Right renal cortex interstitium (tissue), 3 donors: ENCODE data around the gene EARS2. TPM values are rescaled to one million over a fixed set of nuclear protein-coding genes. Genes with fewer than 3 reads are reported as not detected.
A peak's percentile ranks its signal among the peaks of the same experiment; 100 is the strongest.
"Not testable (repeated sequence)": the region's sequence is repeated elsewhere in the genome, so short reads cannot be mapped to it uniquely, and the experiment has no call there.

Source experiments
- DNase-seq, 3 donors: peaks; one replicate each; pipeline ENCODE4 v3.0.0-alpha.2; 2013; ENCODE audit warnings: low read depth in 3 of 3, low spot score in 2 of 3
- polyA plus RNA-seq, 3 donors: library from polyadenylated mRNA; unstranded; fragments of 120-200 nt; gene quantifications; one replicate each; pipeline ENCODE4 v1.2.1, GENCODE V29; 2013; ENCODE audit not compliant: insufficient read length in 3 of 3

EARS2 gene
- polyA plus RNA-seq, 3 donors = 27.2 to 31.8 (median 29.7) TPM

DNA sequence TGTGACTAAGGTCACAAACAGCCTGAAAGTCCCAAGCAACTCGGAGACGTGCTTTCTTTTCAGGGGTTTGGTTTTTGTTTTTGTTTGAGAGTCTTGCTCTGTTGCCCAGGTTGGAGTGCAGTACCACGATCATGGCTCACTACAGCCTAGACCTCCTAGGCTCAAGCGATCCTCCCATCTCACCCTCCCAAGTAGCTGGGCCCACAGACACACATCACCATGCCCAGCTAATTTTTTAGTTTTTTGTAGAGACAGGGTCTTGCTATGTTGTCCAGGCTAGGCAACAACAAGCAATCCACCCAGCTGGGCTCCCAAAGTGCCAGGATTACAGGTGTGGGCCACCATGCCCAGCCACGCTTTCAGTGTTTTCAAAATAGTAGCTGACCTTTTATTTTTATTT is 27.1 kb downstream of the EARS2 start:
- no peak for DNase-seq

DNA sequence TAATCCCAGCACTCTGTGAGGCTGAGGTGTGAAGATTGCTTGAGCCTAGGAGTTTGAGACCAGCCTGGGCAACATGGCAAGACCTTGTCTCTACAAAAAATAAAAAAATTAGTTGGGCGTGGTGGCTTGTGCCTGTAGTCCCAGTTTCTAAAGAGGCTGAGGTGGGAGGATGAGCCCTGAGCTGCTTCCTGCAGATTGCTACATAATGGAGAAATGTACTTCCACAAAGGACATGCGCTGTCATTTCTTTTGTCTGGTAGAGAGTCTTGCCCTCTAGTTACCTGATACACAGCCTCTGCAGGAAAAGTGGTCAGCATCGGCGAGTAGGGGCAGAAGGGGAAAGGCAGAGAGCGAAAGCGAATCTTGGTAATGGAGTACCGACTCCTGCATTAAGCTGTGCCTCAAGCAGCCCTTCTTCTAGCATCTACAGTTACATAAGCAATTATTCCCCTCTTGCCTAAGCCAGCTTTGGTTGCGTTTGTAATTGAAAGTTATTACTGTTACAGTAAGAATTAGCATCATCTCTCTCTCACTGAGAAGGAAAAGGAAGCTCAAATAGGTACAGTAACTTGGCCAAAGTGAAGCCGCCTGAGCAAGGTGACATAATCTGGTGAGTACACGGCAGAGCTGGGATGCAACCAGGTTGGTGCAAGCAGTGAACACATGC is 28.4 kb downstream of the EARS2 start:
- DNase-seq = no peak

DNA sequence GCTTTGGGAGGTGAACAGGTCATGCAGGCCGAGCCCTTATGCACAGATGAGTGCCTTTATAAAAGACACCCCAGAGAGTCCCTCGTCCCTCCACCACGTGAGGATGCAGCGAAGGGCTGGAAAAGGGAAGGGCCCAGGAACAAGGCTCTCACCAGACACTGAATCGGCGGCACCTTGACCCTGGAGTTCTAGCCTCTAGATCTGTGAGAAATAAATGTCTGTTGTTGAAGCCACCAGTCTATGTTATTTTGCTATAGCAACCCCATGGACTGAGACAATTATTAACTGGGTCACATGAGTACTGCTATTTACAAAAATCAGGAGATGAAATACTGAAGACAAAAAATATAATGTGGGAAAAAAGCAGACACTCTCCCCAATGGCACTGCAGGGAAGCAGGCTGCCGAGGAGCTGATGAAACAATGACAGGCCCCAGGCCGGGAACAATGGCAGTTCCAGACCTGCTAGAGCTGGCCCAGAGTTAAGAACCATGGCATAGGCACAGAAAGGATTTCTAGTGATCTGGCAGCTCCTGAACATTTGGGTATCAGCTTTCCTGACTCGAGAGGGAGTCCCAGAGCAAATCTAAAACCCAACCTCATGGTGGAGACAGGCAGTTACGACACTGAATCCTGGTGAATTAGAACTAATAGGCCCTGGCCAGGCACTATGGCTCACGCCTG is 29.0 kb downstream of the EARS2 start:
- no peak for DNase-seq

DNA sequence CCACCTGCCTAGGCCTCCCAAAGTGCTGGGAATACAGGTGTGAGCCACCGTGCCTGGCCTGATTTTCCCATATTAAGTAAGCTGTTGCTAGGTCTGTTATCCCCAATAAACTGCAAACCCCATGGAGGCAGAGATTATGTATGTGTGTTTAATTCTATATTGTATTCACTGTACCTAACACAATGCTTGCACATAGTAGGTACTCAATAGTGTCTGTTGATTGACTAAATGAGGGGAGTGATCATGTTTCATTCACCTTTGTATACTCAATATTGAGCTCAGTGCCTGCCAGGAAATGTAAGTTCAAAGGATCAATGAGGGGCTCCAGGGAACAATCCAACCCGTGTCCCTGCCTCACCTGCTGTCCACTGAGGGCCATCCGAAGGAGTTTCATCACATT is 32.3 kb downstream of the EARS2 start:
- DNase-seq = no peak

DNA sequence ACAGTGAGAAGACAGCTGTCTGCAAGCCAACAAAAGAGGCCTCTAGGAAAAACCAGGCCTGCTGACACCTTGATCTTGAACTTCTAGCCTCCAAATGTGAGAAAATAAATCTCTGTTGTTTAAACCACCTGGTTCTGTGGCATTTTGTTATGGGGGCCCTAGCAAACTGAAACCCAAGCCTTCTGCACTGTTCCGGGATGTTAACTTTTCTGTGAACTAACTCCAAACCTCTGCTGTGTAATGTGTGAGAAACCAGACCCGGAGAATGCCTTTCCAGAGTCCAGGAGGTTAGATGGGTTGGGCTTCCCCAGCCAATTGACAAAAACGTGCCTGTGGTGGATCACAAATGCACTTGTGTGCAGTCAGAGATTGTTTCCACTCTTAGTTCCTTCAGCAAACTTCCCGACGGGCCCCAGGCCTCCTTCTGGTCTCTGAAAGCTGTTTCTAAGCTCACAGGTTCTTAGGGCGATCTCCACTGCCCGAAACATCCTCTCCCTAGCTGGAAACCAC is 33.2 kb downstream of the EARS2 start:
- DNase-seq = no peak

DNA sequence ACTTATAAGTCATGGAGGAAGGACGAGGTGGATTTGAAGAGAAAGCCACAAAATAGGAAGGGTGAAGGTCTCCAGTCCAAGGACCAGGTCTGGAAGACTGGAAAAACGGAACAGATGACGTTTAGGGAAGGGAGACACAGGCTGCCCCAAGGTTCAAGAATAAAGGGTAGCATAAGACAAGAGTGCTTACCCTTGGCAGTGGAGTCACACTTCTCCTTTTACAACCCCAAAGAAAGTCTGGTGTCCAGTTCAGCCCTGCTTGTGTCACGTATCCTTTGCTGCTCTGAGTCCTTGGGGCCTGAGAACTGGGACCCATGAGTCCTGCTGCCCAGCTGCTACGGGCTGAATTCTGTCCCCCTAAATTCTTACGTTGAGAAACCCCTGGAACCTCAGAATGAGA is 33.8 kb downstream of the EARS2 start:
- DNase-seq = no peak

DNA sequence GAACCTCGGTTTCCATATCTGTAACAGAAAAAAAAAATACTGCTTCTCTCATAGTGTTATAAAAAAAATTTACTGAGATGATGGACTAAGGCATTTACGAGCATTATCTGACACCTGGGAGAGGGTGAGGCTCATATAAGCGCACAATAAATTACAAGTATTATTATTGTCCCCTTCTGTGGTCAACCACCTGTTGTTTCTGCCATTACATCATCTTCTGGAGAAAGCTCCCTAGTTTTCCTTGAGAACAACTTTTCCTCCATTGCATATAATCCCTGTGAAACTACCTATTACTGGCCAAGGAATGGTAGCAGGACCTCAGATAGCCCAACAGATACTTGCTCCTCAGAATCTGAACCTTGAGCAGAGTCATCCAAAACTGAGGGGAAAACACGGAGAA is 35.2 kb downstream of the EARS2 start:
- DNase-seq = no peak

DNA sequence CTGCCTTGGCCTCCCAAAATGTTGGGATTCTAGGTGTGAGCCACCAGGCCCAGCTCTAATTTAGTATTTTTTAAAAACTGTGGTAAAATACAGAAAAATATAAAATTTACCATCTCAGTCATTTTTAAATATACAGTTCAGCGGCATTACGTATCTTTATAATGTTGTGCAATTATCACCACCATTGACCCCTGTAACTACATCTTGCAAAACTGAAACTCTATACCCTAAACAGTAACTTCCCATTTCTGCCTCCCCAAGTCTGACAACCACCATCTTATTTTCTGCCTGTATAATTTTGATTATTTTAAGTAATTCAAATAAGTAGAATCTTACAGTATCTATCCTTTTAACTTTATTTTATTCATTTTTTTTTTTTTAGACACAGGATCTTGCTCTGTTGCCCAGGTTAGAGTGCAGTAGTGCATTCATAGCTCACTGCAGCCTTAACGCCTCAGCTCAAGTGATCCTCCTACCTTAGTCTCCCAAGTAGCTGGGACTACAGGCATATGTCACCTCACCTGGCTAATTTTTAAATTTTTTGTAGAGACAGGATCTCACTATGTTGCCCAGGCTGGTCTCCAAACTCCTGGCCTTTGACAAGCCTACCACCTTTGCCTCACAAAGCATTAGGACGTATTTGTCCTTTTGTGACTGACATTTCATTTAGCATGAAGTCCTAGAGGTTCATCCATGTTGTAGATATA is 36.0 kb downstream of the EARS2 start:
- no peak for DNase-seq

DNA sequence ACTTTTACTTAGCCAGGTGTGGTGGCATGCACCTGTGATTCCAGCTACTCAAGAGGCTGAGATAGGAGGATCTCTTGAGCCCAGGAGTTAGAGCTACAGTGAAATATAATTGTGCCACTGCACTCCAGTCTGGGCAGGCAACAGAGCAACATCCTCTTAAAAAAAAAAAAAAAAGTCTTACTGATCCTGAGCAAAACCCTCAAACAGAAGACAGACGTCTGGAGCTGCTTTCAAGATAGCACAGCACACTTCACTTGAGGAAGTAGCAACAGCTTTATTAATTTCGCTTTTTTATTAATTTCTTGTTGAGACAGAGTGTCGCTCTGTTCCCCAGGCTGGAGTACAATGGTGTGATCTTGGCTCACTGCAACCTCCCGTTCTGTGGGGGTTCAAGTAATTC is 36.6 kb downstream of the EARS2 start:
- DNase-seq = no peak

DNA sequence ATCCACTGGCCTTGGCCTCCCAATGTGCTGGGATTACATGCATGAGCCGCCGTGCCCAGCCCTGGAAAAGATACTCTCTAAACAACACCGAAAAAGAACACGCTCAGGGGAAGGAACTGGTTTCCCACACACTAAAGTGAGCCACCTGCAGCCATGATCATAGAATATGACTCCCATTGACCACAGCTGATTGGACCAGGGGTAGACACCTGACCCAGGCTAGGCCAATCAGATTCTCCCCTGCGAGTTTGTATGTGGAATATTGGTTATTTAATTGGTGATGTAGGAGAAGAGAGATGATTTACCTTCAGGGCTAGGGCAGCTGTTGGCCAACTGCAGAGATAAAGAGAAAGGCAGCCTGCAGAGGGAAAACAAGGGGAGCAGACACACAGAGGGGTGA is 37.9 kb downstream of the EARS2 start:
- no peak for DNase-seq

DNA sequence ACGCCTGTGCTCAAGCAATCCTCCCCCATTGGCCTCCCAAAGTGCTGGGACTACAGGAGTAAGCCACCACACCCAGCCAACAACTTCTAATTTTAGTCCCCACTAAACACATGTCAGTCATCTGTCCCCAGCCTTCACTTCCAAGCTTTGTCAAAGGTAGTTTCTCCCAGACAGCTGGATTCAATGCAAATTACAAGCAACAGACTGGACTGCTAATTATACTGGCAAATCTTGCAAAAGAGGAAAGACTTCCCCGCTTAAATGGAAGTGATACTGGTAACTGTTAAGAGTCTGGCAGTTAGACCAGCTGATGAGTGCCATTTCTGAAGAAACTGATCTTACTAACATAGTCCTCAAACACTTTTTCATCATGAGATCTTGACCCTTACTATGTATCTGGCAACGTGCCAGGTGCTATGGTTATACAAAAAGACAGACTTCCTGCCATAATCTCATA is 38.7 kb downstream of the EARS2 start:
- DNase-seq = no peak

DNA sequence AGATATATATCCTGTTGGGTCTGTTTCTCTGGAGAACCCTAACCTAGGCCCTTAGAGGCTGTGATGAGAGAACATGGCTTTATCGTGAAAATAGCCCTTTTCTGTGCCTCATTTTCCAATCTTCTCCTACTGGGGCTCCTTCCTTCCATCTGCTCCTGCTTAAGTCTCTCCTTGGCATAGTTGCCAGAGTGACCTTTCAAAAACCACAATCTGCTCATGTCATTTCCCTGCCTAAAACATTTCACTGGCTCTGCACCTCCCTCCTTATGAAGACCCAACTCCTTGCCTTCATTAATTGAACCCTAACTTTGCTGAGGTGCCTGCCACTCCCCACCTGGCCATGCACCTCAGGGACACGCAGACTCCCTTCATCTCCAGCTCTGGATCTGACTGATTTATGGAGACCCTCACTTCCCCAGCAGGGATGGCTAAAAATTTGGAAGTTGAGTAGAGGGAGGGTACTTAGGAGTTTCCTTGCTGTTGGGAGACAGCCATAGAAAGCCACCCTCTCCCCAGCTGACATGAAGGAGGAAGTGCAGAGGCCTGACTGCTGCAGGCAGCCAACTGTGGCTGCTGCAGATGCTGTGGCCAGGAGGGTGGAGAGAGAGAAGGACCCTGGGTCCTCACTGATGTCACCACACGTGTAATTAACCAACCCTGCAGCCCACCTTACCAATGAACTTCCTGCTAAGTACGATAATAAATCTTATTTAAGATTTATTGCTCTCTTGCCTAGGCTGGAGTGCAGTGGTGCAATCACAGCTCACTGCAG is 40.6 kb downstream of the EARS2 start:
- DNase-seq = no peak

DNA sequence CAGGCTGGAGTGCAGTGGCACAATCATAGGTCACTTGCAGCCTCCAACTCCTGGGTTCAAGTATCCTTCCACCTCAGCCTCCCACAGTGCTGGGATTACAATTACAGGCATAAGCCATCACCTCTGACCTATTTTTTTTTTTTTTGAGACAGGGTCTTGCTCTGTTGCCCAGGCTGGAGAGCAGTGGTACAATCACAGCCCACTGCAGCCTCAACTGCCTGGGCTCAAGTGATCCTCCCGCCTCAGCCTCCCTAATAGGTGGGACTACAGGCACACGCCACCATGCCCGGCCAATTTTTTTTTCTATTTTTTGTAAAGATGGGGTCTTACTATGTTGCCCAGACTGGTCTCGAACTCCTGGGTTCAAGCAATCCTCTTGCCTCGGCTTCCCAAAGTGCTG is 41.3 kb downstream of the EARS2 start:
- no peak for DNase-seq

DNA sequence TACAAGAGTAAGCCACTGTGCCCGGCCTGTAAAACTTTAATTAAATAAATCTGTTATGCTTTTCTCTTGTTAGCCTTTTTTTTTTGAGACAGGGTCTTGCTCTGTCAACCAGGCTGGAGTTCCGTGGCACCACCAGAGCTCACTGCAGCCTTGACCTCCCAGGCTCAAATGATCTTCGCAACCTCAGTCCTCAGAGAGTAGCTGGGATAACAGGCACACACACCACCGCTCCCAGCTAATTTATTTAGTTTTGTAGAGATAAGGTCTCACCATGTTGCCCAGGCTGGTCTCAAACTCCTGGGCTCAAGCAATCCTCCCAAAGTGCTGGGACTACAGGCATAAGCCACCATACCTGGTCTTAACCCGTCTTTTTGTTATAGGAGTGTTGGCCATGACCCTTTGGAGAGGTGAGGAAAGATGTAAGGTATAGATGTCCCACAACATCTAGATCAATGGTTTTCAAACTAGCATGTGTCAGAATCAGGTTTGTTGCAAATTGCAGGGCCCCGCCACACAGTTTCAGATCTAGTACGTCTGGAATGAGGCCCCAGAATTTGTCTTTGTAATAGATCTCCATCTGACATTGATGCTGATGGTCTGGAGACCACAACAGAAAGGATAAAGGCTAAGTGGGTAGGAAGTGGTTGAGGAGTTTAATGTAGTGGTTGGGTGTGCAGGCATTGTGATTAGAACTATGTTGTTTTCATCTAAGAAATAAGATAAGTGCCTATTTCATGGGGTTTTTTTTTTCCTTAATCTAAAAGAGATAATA is 42.6 kb downstream of the EARS2 start:
- DNase-seq = no peak

DNA sequence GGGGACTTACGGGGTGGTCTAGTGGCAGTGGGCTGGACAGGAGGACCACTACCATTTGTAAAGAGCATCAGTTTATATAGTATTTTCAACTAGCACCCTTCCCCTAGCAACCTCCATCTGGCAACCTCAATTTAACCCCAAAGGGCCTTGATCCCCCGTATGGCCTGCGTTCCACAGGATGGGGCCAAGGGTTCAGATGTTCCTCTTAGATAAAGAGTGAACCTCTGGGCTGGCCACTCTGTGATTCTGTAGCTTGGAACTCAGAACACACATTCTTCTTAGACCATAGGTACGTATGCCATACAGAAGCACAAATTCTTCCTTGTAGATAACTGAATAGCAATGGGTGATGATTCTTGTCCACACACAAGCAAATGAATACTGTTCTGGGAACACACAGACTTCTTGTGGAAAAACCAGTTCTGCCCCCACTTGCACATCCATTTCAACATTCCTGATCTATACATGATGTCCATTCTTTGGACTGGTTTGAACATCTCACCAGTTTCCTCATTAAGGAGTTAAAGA is 44.9 kb downstream of the EARS2 start:
- DNase-seq = no peak

DNA sequence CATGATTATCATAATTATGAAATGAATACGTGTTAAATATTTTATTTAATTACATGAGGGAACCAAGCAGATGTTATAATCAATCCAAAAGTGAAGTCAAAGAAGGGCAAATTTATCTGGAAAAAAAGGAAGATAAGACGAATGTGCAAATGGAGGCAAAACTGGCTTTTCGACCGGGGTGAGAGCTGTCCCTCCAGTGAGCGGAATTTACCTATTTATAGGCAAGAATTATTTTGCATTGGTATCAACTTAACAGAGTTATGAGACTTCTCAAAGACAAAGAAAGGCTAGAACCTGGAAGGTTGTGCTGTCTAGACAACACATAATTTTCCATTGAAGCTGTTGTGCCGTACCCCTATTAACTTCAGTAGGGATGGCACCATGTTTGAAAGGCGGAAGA is 45.4 kb downstream of the EARS2 start:
- DNase-seq = no peak

DNA sequence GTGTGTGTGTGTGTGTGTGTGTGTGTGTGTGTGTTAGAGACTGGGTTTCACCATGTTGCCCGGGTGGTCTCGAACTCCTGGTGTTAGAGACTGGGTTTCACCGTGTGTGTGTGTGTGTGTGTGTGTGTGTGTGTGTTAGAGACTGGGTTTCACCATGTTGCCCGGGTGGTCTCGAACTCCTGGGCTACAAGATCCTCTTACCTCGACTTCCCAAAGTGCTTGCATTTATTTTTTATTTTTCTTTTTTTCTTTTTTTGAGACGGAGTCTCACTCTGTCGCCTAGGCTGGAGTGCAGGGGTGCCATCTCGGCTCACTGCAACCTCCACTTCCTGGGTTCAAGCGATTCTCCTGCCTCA is 46.3 kb downstream of the EARS2 start:
- DNase-seq = not testable (repeated sequence)

DNA sequence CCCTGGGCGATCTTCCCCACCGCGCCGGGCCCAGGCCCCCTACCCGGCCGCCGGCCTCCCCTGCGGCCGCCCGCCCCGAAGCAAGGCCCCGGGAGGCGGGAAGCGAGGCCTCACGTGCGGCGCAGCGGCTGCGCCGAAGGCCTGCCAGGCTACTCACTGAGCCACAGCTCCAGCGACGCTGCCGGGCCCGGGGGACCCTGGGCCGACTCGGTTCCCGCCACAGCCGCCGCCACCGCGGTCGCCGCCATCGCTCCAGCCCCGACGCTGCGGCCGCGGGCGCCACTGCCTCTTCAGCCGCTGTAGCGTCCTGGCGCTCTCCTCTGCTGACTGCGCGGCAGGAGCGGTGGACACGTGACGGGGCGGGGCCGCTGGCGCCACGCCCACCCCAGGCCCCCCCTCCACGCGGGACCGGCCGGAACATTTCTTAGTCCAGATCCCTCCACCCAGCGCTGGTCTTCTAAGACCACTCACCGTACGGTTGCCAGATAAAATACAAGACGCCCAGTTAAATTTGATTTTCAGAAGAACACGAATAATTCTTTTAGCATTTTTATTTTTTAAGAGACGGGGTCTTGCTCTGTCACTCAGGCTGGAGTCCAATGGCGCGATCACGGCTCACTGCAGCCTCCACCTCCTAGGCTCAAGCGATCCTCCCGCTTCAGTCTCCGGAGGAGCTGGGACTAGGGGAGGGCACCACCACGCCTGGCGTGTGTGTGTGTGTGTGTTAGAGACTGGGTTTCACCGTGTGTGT is 46.8 kb downstream of the EARS2 start, which contains the start of gene GGA2:
Gene GGA2, minus strand, starts transcription at position 331 of the 751 bp plus-strand sequence. Its CDS starts 83 bp downstream, at position 248.
- DNase-seq = peak in 2 of 3 donors; percentile 64 to 68

DNA sequence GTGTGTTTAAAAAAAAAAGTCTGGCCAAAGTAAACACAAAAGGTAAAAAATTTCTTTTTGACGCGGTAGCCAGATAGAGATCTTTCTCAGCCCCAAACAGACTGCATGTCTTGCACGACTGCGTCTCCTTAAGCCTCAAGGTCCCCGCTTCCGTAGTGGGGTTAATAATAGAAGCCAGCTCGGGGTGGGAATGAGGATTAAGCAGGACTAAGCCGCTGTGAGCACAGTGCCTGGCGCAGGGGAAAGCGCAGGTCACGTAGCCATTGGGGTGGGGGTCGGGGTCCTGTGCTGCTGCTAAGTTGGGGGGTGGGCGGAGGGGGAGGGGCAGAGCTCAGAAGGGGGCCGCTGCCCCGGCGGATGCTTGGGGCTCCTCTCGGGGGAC is 47.4 kb downstream of the EARS2 start:
- DNase-seq = no peak
